Upper lobe of left lung (tissue), 6 donors: ENCODE measurements around the gene MRPL37. TPM values are rescaled to one million over a fixed set of nuclear protein-coding genes. Genes with fewer than 3 reads are reported as not detected.

Experiments used
- ATAC-seq, 2 donors: fragments of 200-7000 bp; cut with Tn5 transposase; one replicate each; pipeline ENCODE4 v1.9.1; 2022; ENCODE audit warnings: mild to moderate bottlenecking in 2 of 2, moderate library complexity in 2 of 2; ENCODE audit not compliant: low FRiP score in 2 of 2
- DNase-seq, 2 donors: peaks; one replicate each; pipeline ENCODE4 v3.0.0-alpha.2; 2019 to 2020
- H3K27ac ChIP-seq, 4 donors: fragments of 200-600 bp; sonication (generic); one replicate each; pipeline ENCODE4 v1.5.1; 2016 to 2019
- H3K27me3 ChIP-seq, 4 donors: fragments of 200-600 bp; sonication (generic); one replicate each; pipeline ENCODE4 v1.5.1; 2017 to 2019
- H3K36me3 ChIP-seq, 4 donors: fragments of 200-600 bp; sonication (generic); one replicate each; pipeline ENCODE4 v1.5.1; 2016 to 2019
- H3K4me1 ChIP-seq, 4 donors: fragments of 200-600 bp; sonication (generic); one replicate each; pipeline ENCODE4 v1.5.1; 2018 to 2019
- H3K4me3 ChIP-seq, 4 donors: fragments of 200-600 bp; sonication (generic); one replicate each; pipeline ENCODE4 v1.5.1; 2017 to 2019; ENCODE audit warnings: mild to moderate bottlenecking in 2 of 4, moderate library complexity in 1 of 4
- H3K9me3 ChIP-seq, 4 donors: fragments of 200-600 bp; sonication (generic); one replicate each; pipeline ENCODE4 v1.5.1; 2018 to 2019
- EP300 ChIP-seq, 4 donors: sonication (generic); formaldehyde crosslinking; IDR thresholded peaks; one replicate each; pipeline ENCODE4 v1.5.1; 2017; ENCODE audit warnings: antibody characterized with exemption in 4 of 4, control low read depth in 2 of 4
- POLR2A ChIP-seq, 4 donors: fragments of 450-650 bp; IDR thresholded peaks; one replicate each; pipeline ENCODE4 v1.5.1; 2016 to 2017; ENCODE audit warnings: antibody characterized with exemption in 4 of 4, mild to moderate bottlenecking in 2 of 4
- POLR2AphosphoS5 ChIP-seq, 2 donors: sonication (generic); formaldehyde crosslinking; IDR thresholded peaks; one replicate each; pipeline ENCODE4 v1.5.1; 2017; ENCODE audit warnings: antibody characterized with exemption in 2 of 2
- WGBS, 2 donors: methylation state at CpG; one replicate each; pipeline ENCODE4 v1.1.5; 2017 to 2018; 5-methylcytosine and 5-hydroxymethylcytosine counted together
- total RNA-seq, 6 donors: library from RNA; depleted of rRNA in 4 of 6; stranded (reverse); fragments of >200 nt in 4 of 6; gene quantifications; one replicate each; pipeline versions ENCODE4 v1.1.0 to v1.2.1, GENCODE V29; 2016 to 2021
- TF ChIP-seq, protein P1 (sequence below), 6 experiments: fragments of 450-650 bp in 4 of 6; fragments of 200-600 bp in 2 of 6; sonication (generic) in 2 of 6; IDR thresholded peaks; one replicate each; pipeline ENCODE4 v1.5.1; 2016 to 2019; ENCODE audit warnings: antibody characterized with exemption in 6 of 6
- donor health status: DM: no; HTN: no; CAD: no; lungs with moderate emphysema.
- donor health status: DM: no; HTN: yes; CAD: no; lungs with severe emphysema.

Gene MRPL37
- total RNA-seq, 6 donors from 2014 or later, result 33.2 to 58.2 (median 47.0) TPM

DNA sequence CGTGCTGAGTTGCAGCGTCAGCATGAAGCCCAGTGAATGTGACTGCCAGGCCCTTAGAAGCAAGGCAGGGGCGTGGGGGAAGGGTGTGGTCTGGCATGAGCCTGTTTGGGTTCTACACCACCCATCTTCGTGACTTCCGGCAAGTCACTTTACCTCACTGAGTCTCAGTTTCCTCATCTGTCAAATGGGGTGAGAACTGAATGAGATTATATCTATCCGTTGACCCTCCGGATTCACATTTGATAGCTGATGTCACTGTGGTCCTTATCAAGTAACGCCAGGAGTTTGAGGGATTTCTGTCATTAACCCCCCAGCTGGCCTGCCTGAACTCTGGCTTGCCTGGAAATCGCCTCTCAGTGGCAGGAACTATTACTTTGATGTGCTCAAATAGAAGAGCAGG is 15.6 kb downstream of the MRPL37 start:
- Histone ChIP-seq H3K27ac (no peak overlapping the region), H3K4me1 (peaks cover 8 to 18% (median 12%) of the 10 kb centered on the region in 4 donors), H3K27me3 (no peaks in the 10 kb centered on the region), H3K36me3 (peaks cover 43 to 97% (median 76%) of the 10 kb centered on the region in 4 donors), H3K9me3 (no peaks in the 10 kb centered on the region), H3K4me3 (no peak overlapping the region)
- 91 to 93% methylated on average over 9 of the region's 9 CpGs for WGBS, 2 donors
- no peak for ATAC-seq
- TF ChIP-seq POLR2AphosphoS5 (IDR thresholded peaks at IDR 0.05) (no peak), EP300 (IDR thresholded peaks at IDR 0.05) (no peak), POLR2A (IDR thresholded peaks at IDR 0.05) (no peak)
- TF ChIP-seq, protein P1, sequence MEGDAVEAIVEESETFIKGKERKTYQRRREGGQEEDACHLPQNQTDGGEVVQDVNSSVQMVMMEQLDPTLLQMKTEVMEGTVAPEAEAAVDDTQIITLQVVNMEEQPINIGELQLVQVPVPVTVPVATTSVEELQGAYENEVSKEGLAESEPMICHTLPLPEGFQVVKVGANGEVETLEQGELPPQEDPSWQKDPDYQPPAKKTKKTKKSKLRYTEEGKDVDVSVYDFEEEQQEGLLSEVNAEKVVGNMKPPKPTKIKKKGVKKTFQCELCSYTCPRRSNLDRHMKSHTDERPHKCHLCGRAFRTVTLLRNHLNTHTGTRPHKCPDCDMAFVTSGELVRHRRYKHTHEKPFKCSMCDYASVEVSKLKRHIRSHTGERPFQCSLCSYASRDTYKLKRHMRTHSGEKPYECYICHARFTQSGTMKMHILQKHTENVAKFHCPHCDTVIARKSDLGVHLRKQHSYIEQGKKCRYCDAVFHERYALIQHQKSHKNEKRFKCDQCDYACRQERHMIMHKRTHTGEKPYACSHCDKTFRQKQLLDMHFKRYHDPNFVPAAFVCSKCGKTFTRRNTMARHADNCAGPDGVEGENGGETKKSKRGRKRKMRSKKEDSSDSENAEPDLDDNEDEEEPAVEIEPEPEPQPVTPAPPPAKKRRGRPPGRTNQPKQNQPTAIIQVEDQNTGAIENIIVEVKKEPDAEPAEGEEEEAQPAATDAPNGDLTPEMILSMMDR (IDR thresholded peaks at IDR 0.05), result no peak
- DNase-seq, result no peak

DNA sequence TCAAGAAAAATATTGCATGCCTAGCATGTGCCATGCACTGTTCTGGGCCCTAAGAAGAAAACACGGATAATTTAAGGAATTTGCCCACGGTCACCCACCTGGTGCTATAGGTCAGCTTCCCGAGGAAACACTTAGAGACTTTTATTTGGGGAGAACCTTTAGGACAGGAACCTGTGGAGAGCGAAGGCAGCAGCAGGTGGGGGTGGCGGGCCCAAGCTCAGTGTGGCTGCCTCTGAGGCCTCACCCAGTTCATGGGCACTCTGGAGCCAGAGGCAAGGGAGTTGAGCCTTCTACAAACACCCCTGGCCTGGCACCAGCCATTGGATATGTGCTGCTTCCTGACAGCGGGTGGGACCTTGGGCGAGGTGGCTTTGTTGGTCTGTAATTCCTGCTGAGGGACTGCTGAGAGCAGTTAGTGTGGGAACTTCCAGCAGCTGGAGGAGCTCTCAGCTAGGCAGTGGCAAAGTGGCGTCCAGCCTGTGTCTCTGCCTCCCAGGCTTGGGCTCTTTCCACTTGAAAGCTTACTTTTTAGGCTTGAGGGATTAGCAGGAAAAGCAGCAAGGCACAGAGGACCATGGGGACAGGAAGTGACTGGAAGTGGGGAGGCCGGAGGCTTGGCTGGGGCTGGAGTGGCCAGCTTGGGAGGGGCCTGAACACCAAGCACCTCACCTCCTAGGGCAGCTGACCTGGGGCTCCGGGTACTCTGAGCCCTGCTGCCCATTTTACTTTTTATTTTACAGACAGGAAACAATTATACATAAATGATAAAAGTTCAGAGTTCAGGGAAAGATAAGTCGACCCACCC is 19.1 kb downstream of the MRPL37 start:
- no peak for DNase-seq
- Histone ChIP-seq H3K27me3 (no peaks in the 10 kb centered on the region), H3K9me3 (no peaks in the 10 kb centered on the region), H3K27ac (peak overlapping the region; percentile 34 to 71 (median 62)), H3K36me3 (peaks cover 20 to 62% (median 44%) of the 10 kb centered on the region in 4 donors), H3K4me1 (peaks cover 8 to 18% (median 13%) of the 10 kb centered on the region in 4 donors), H3K4me3 (no peak overlapping the region)
- TF ChIP-seq, protein P1 (IDR thresholded peaks at IDR 0.05), result no peak
- no peak for ATAC-seq
- 63 to 70% methylated on average over 9 to 11 of the region's 11 CpGs for WGBS, 2 donors

DNA sequence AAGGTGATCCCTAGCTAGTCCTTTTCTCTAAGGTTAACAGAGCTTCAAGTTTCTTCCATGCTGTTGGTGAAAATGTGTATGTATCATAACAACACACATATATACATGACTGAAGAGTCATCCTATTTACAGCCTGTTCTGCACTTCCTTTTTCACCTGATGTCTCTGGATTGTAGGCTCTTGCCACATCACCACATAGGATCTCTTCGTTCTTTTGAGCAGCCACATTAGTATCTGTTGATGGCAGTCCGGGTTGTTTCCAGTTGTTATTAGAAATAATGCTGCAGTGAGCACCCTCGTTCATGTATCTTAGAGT is 19.7 kb downstream of the MRPL37 start:
- peaks cover 8 to 18% (median 13%) of the 10 kb centered on the region in 4 donors for H3K4me1 ChIP-seq
- WGBS, 2 donors, result 62 to 65% methylated on average over 3 of the region's 3 CpGs
- no peaks in the 10 kb centered on the region for H3K27me3 ChIP-seq
- H3K4me3 ChIP-seq, result no peak overlapping the region
- no peak for TF ChIP-seq EP300 (IDR thresholded peaks at IDR 0.05)
- TF ChIP-seq, protein P1 (IDR thresholded peaks at IDR 0.05), result no peak
- TF ChIP-seq POLR2A (IDR thresholded peaks at IDR 0.05), result no peak
- no peak for TF ChIP-seq POLR2AphosphoS5 (IDR thresholded peaks at IDR 0.05)
- DNase-seq (no peak), ATAC-seq (no peak)
- H3K27ac ChIP-seq, result peak overlapping the region; percentile 34 to 71 (median 62)
- H3K9me3 ChIP-seq, result no peaks in the 10 kb centered on the region
- peaks cover 18 to 56% (median 43%) of the 10 kb centered on the region in 4 donors for H3K36me3 ChIP-seq

DNA sequence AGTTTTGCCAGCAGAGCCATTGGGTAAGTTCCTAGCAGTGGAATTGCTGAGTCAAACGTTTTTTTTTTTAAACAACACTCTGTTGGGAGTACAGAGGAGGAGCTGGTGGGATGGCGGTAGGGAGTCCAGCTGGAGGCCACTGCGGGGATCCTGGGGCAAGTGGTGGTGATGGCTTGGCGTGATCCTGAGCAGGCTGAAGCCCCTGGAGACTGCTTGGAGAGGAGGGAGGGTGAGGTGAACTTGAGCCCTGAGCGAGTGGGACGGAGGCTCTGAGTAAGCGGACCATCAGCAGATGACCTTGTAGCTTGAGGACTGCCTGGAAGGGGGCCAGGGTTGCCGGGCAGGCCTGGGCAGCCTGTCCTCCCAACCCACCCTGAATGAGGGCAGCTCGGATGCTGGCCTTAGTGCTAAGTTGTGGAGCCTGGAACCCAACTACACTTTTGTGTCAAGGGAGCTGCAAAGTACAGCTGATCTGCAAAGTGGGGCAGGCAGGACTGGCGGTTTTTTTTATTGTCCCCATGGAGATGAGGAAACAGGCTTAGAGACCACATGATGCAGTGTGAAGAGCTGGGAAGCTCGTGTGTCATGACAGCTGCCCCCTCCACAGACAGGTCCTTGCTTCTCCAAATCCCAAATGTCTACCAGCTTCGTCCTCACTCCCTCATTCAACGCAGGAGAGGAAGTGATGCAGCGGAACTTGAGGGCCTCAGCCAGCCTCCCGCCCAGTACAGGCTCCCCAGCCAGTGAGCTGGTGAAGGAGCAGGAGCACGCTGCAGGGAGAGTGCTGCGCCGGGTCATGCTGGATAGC is 20.2 kb downstream of the MRPL37 start:
- DNase-seq, result peak; percentile 29 to 66
- peak overlapping the region in 1 of 4 donors; percentile 2 for H3K4me3 ChIP-seq
- no peaks in the 10 kb centered on the region for H3K9me3 ChIP-seq
- H3K27ac ChIP-seq, result peak overlapping the region; percentile 34 to 71 (median 69)
- ATAC-seq, result peak; percentile 27 to 79
- 57 to 63% methylated on average over 16 to 18 of the region's 18 CpGs for WGBS, 2 donors
- peaks cover 8 to 18% (median 13%) of the 10 kb centered on the region in 4 donors for H3K4me1 ChIP-seq
- H3K27me3 ChIP-seq, result no peaks in the 10 kb centered on the region
- H3K36me3 ChIP-seq, result peaks cover 15 to 51% (median 39%) of the 10 kb centered on the region in 4 donors
- TF ChIP-seq EP300 (IDR thresholded peaks at IDR 0.05) (no peak), POLR2AphosphoS5 (IDR thresholded peaks at IDR 0.05) (peak in 1 of 2 donors; percentile 15), POLR2A (IDR thresholded peaks at IDR 0.05) (peak in 1 of 4 donors; percentile 19)

DNA sequence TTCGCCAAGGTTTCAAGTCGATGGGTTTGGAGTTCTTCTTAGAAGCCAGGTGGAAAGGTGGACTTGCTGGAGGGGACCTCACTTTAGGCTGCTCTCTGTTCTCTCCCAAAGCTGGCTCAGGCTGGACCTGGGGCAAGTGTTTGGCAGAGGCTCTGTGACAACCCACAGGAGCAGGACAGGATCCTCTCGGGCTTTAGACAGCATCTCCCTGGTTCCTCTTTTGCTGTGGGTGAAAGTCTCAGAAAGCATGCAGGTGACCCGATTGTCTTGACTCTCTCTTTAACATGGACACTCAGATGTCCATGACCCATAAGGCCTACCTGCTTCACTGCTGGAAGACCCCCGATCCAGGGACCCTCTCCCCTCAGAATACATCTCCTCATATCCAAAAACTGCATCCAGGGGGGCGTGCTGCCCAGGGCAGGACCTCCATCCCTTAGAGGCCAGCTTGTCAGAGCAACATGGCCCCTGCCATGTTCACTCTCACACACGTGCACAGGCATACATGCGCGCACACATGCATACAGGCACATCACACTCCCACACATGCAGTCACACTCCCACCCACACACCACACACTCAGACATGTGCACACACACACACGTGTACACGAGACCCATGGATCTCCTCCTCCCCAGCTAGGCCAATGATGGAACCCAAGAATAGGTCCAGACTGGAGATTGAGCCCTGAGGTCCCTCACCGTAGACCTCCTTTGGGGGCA is 21.3 kb downstream of the MRPL37 start:
- no peak for TF ChIP-seq EP300 (IDR thresholded peaks at IDR 0.05)
- no peaks in the 10 kb centered on the region for H3K9me3 ChIP-seq
- H3K27ac ChIP-seq, result peak overlapping the region in 2 of 4 donors; percentile 21 to 34
- ATAC-seq, result no peak
- H3K4me3 ChIP-seq, result no peak overlapping the region
- H3K4me1 ChIP-seq, result peaks cover 8 to 18% (median 13%) of the 10 kb centered on the region in 4 donors
- no peak for DNase-seq
- no peaks in the 10 kb centered on the region for H3K27me3 ChIP-seq
- 89 to 96% methylated on average over 12 of the region's 12 CpGs for WGBS, 2 donors
- peaks cover 15 to 47% (median 31%) of the 10 kb centered on the region in 4 donors for H3K36me3 ChIP-seq
